HEK293T (cell line): Measurements from ENCODE around the gene AGAP3.

ENCODE experiments used
- ARNT ChIP-seq: fragments of 450-650 bp; IDR thresholded peaks from 2 replicates; pipeline ENCODE4 v1.6.1; 2017; ENCODE audit warnings: mild to moderate bottlenecking
- BHLHE40 ChIP-seq: fragments of 450-650 bp; IDR thresholded peaks from 2 replicates; pipeline ENCODE4 v1.6.1; 2016; ENCODE audit warnings: mild to moderate bottlenecking, moderate library complexity, borderline replicate concordance
- FOXA1 ChIP-seq: fragments of 450-650 bp; IDR thresholded peaks from 2 replicates; pipeline ENCODE4 v1.6.1; 2016; ENCODE audit warnings: mild to moderate bottlenecking
- FOXK2 ChIP-seq: fragments of 450-650 bp; IDR thresholded peaks from 2 replicates; pipeline ENCODE4 v1.6.1; 2016; ENCODE audit warnings: mild to moderate bottlenecking
- LEF1 ChIP-seq: fragments of 450-650 bp; IDR thresholded peaks from 2 replicates; pipeline ENCODE4 v1.6.1; 2017; ENCODE audit warnings: mild to moderate bottlenecking, borderline replicate concordance
- SP1 ChIP-seq: fragments of 450-650 bp; IDR thresholded peaks from 2 replicates; pipeline ENCODE4 v1.6.1; 2017
- SUZ12 ChIP-seq: fragments of 450-650 bp; IDR thresholded peaks from 2 replicates; pipeline ENCODE4 v1.6.1; 2016; ENCODE audit warnings: mild to moderate bottlenecking

DNA sequence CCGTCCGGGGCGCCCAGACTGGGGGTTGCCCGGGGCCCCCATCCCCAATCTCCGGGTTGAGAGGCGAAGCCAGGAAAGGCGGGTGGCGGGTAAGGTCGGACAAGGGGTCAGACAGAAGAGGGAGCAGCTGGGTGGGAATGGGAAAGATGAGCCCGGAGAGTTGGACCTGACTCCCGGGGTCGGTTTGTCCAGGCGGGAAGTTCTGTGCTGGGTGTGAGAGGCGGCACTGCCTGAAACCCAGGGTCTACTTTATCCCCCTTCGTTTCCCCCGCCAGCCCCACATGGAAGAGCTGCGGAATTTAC, 26.2 kb upstream of the AGAP3 start:
- TF ChIP-seq ARNT: no peak
- no peak for TF ChIP-seq BHLHE40
- TF ChIP-seq LEF1: no peak
- no peak for TF ChIP-seq FOXK2
- TF ChIP-seq SP1: no peak
- TF ChIP-seq FOXA1: no peak
- no peak for TF ChIP-seq SUZ12
